Calu3 (cell line): Measurements from ENCODE around the gene C7orf33. TPM values are rescaled to one million over a fixed set of nuclear protein-coding genes. Genes with fewer than 3 reads are reported as not detected.

Experiments used
- BruUV-seq: library from RNA; stranded (reverse); fragments of 400-500 nt; replicated peaks from 2 replicates; lab custom pipeline; 2021; lab: Mats Ljungman, UMichigan
- CTCF ChIA-PET: fragments of 300-600 bp; sonication (Branson Sonifier 250); formaldehyde crosslinking; loops from one replicate; lab custom pipeline; 2022; ENCODE audit warnings: antibody characterized with exemption; lab: Charles Lee
- DNase-seq: peaks from one replicate; pipeline ENCODE4 v3.0.0; 2022
- H3K27ac Mint-ChIP-seq: one replicate; pipeline ENCODE4 v1.8.0; 2022; ENCODE audit warnings: mixed read lengths; ENCODE audit not compliant: unreplicated experiment
- H3K27me3 Mint-ChIP-seq: one replicate; pipeline ENCODE4 v1.8.0; 2022; ENCODE audit warnings: mixed read lengths; ENCODE audit not compliant: unreplicated experiment
- H3K36me3 Mint-ChIP-seq: one replicate; pipeline ENCODE4 v1.8.0; 2022; ENCODE audit warnings: mild to moderate bottlenecking, moderate library complexity, mixed read lengths; ENCODE audit not compliant: insufficient read depth, unreplicated experiment
- H3K4me1 Mint-ChIP-seq: one replicate; pipeline ENCODE4 v1.8.0; 2022; ENCODE audit warnings: mild to moderate bottlenecking, low read depth, mixed read lengths; ENCODE audit not compliant: unreplicated experiment
- H3K4me3 Mint-ChIP-seq: one replicate; pipeline ENCODE4 v1.8.0; 2022; ENCODE audit warnings: mild to moderate bottlenecking, low read depth, moderate library complexity, mixed read lengths; ENCODE audit not compliant: unreplicated experiment
- H3K9me3 Mint-ChIP-seq: one replicate; pipeline ENCODE4 v1.8.0; 2022; ENCODE audit warnings: low read depth, mixed read lengths; ENCODE audit not compliant: unreplicated experiment
- CTCF ChIP-seq: fragments of 200-600 bp; IDR thresholded peaks from one replicate; pipeline ENCODE4 v1.8.0; 2022; ENCODE audit warnings: antibody characterized with exemption; ENCODE audit not compliant: unreplicated experiment
- intact Hi-C: fragments of 100-400 bp; cut with micrococcal nuclease; formaldehyde crosslinking; loops from one replicate; pipeline ENCODE4 v1.10.0; 2022; ENCODE audit not compliant: unreplicated experiment
- total RNA-seq: library from RNA; stranded (reverse); gene quantifications from 2 replicates; pipeline ENCODE4 v1.2.3, GENCODE V29; 2022

C7orf33 gene
- total RNA-seq, 1 experiment from 2014 or later = not detected

- Mint-ChIP-seq H3K4me1 (no peaks in the 10 kb centered on the region), H3K9me3 (peaks cover 3% of the 10 kb centered on the region), H3K4me3 (no peak overlapping the region), H3K27ac (no peak overlapping the region), H3K27me3 (peaks cover 30% of the 10 kb centered on the region), H3K36me3 (no peaks in the 10 kb centered on the region)
- no peak for TF ChIP-seq CTCF
- intact Hi-C loops = no loop called here
- no peak for DNase-seq
- CTCF ChIA-PET = no interaction called here
- no TSS peak for BruUV-seq
Measured at GRCh38 chr7:148545932-148546331, 44.6 kb upstream of the C7orf33 start.

GRCh38 chr7:148546857-148547256 lies 43.7 kb upstream of the C7orf33 start:
- no TSS peak for BruUV-seq
- H3K4me1 Mint-ChIP-seq = no peaks in the 10 kb centered on the region
- CTCF ChIA-PET = interaction anchor here (0.6 kb wide), 1 partner anchor 314 kb away, joined by 8 read pairs; no protein-coding TSS in a partner anchor
- no peaks in the 10 kb centered on the region for H3K36me3 Mint-ChIP-seq
- H3K4me3 Mint-ChIP-seq = no peak overlapping the region
- H3K27me3 Mint-ChIP-seq = peaks cover 24% of the 10 kb centered on the region
- TF ChIP-seq CTCF = no peak
- intact Hi-C loops = no loop called here
- H3K9me3 Mint-ChIP-seq = peaks cover 3% of the 10 kb centered on the region
- no peak for DNase-seq
- H3K27ac Mint-ChIP-seq = no peak overlapping the region

- no TSS peak for BruUV-seq
- peaks cover 3% of the 10 kb centered on the region for H3K9me3 Mint-ChIP-seq
- TF ChIP-seq CTCF = no peak
- no peak overlapping the region for H3K27ac Mint-ChIP-seq
- intact Hi-C loops = no loop called here
- peaks cover 18% of the 10 kb centered on the region for H3K27me3 Mint-ChIP-seq
- no peaks in the 10 kb centered on the region for H3K4me1 Mint-ChIP-seq
- H3K36me3 Mint-ChIP-seq = no peaks in the 10 kb centered on the region
- no peak overlapping the region for H3K4me3 Mint-ChIP-seq
- DNase-seq = no peak
- CTCF ChIA-PET = interaction anchor here (0.5 to 0.7 kb wide), 2 partner anchors 13 to 315 kb away, joined by 3 read pairs; no protein-coding TSS in a partner anchor
Measured at GRCh38 chr7:148547951-148548350, 42.6 kb upstream of the C7orf33 start.

- no peak overlapping the region for H3K27ac Mint-ChIP-seq
- BruUV-seq = no TSS peak
Measured at GRCh38 chr7:148553979-148554378, 36.6 kb upstream of the C7orf33 start.

More at GRCh38 chr7:148553979-148554378, 36.6 kb upstream of the C7orf33 start:
- DNase-seq = no peak
- Mint-ChIP-seq H3K9me3 (no peaks in the 10 kb centered on the region), H3K36me3 (no peaks in the 10 kb centered on the region), H3K27me3 (peaks cover 19% of the 10 kb centered on the region), H3K4me1 (no peaks in the 10 kb centered on the region), H3K4me3 (no peak overlapping the region)
- CTCF ChIA-PET = no interaction called here
- no peak for TF ChIP-seq CTCF
- intact Hi-C loops = no loop called here
